HepG2 (cell line): ENCODE data around the gene CES1. TPM values are rescaled to one million over a fixed set of nuclear protein-coding genes. Genes with fewer than 3 reads are reported as not detected.
A peak's percentile ranks its signal among the peaks of the same experiment; 100 is the strongest.

Experiments
- BHLHE40 ChIP-seq: IDR thresholded peaks from 2 replicates; pipeline ENCODE4 v1.6.1; 2011; ENCODE audit warnings: low read length, improper control_type of control experiment
- CENPT ChIP-seq: sonication (generic); formaldehyde crosslinking; IDR thresholded peaks from 2 replicates; pipeline ENCODE4 v1.8.0; 2022; ENCODE audit warnings: low read depth, mild to moderate bottlenecking, moderate library complexity, missing genetic modification reagents
- ELF1 ChIP-seq: sonication (generic); formaldehyde crosslinking; IDR thresholded peaks from 2 replicates; pipeline ENCODE4 v1.4.0; 2020; ENCODE audit warnings: missing genetic modification reagents
- ERF ChIP-seq: IDR thresholded peaks from 2 replicates; pipeline ENCODE4 v1.6.1; 2018; ENCODE audit warnings: missing biosample characterization, missing genetic modification reagents
- KLF13 ChIP-seq: sonication (generic); formaldehyde crosslinking; IDR thresholded peaks from 2 replicates; pipeline ENCODE4 v1.4.0; 2020; ENCODE audit warnings: mild to moderate bottlenecking, missing genetic modification reagents
- KLF9 ChIP-seq: IDR thresholded peaks from 2 replicates; pipeline ENCODE4 v1.6.1; 2016; ENCODE audit warnings: low read depth
- MED8 ChIP-seq: sonication (generic); formaldehyde crosslinking; IDR thresholded peaks from 2 replicates; pipeline ENCODE4 v1.8.1; 2023; ENCODE audit warnings: mild to moderate bottlenecking, missing genetic modification reagents; ENCODE audit not compliant: insufficient replicate concordance
- NFAT5 ChIP-seq: sonication (generic); formaldehyde crosslinking; IDR thresholded peaks from 2 replicates; pipeline ENCODE4 v1.4.0; 2020; ENCODE audit warnings: missing genetic modification reagents
- RBFOX2 ChIP-seq: fragments of 200-400 bp; formaldehyde crosslinking; IDR thresholded peaks from 2 replicates; pipeline ENCODE4 v1.6.1; 2017; ENCODE audit warnings: low read depth, mild to moderate bottlenecking, low read length
- RFX3 ChIP-seq: IDR thresholded peaks from 2 replicates; pipeline ENCODE4 v1.6.1; 2016; ENCODE audit warnings: missing biosample characterization, missing genetic modification reagents
- SIX4 ChIP-seq: sonication (generic); formaldehyde crosslinking; IDR thresholded peaks from 2 replicates; pipeline ENCODE4 v1.4.0; 2020; ENCODE audit warnings: missing genetic modification reagents
- SP1 ChIP-seq, 2 experiments: fragments of 450-650 bp in 1 of 2; sonication (generic) in 1 of 2; formaldehyde crosslinking in 1 of 2; IDR thresholded peaks; 2 replicates each; pipeline versions ENCODE4 v1.4.0 to v1.6.1; 2016 to 2020; ENCODE audit warnings: missing genetic modification reagents in 1 of 2
- THAP8 ChIP-seq: sonication (generic); formaldehyde crosslinking; IDR thresholded peaks from 2 replicates; pipeline ENCODE4 v1.5.1; 2020; ENCODE audit warnings: missing genetic modification reagents, mild to moderate bottlenecking, borderline replicate concordance
- ZNF205 ChIP-seq: IDR thresholded peaks from 2 replicates; pipeline ENCODE4 v1.6.1; 2018; ENCODE audit warnings: missing biosample characterization, missing genetic modification reagents
- ZNF496 ChIP-seq: sonication (generic); formaldehyde crosslinking; IDR thresholded peaks from 2 replicates; pipeline ENCODE4 v1.8.1; 2023; ENCODE audit warnings: mild to moderate bottlenecking, moderate library complexity, missing genetic modification reagents; ENCODE audit not compliant: insufficient replicate concordance
- ZNF749 ChIP-seq: sonication (generic); formaldehyde crosslinking; IDR thresholded peaks from 2 replicates; pipeline ENCODE4 v1.8.0; 2022; ENCODE audit warnings: mild to moderate bottlenecking, missing genetic modification reagents, moderate library complexity, borderline replicate concordance
- polyA plus RNA-seq, 8 experiments: library from polyadenylated mRNA; depleted of rRNA in 3 of 8; stranded (reverse) in 7 of 8; unstranded in 1 of 8; fragments of >200 nt; fragmentation: Illumina TruSeq in 4 of 8; extraction: Trizol in 4 of 8; gene quantifications; 2 replicates each; pipeline versions ENCODE4 v1.2.1 to v1.2.3, GENCODE V29; 2011 to 2016; ENCODE audit warnings: low read depth in 4 of 8, missing spikeins in 1 of 8, mixed read lengths in 1 of 8; ENCODE audit not compliant: insufficient read depth in 1 of 8
- total RNA-seq, 5 experiments: library from RNA; depleted of rRNA; stranded (reverse); fragments of >200 nt; fragmentation: Illumina TruSeq; extraction: Trizol; gene quantifications; 2 replicates each; pipeline ENCODE4 v1.2.3, GENCODE V29; 2016; ENCODE audit warnings: low read depth in 1 of 5
- TF ChIP-seq, protein P1 (sequence below): sonication (generic); formaldehyde crosslinking; IDR thresholded peaks from 2 replicates; pipeline ENCODE4 v1.4.0; 2020; ENCODE audit warnings: missing genetic modification reagents, mild to moderate bottlenecking, borderline replicate concordance
- TF ChIP-seq, protein P2 (sequence below): sonication (generic); formaldehyde crosslinking; IDR thresholded peaks from 2 replicates; pipeline ENCODE4 v1.8.1; 2023; ENCODE audit warnings: missing genetic modification reagents, inconsistent platforms, borderline replicate concordance

The CES1 gene
- total and polyA plus RNA-seq, 2 of the 13 experiments (the other 11 are each of a cell fraction or from before 2014, with no cell fraction given) = 136 to 198 TPM

GRCh38 chr16:55832773-55833691 is at the start of gene CES1 (continued):
- TF ChIP-seq, protein P1, sequence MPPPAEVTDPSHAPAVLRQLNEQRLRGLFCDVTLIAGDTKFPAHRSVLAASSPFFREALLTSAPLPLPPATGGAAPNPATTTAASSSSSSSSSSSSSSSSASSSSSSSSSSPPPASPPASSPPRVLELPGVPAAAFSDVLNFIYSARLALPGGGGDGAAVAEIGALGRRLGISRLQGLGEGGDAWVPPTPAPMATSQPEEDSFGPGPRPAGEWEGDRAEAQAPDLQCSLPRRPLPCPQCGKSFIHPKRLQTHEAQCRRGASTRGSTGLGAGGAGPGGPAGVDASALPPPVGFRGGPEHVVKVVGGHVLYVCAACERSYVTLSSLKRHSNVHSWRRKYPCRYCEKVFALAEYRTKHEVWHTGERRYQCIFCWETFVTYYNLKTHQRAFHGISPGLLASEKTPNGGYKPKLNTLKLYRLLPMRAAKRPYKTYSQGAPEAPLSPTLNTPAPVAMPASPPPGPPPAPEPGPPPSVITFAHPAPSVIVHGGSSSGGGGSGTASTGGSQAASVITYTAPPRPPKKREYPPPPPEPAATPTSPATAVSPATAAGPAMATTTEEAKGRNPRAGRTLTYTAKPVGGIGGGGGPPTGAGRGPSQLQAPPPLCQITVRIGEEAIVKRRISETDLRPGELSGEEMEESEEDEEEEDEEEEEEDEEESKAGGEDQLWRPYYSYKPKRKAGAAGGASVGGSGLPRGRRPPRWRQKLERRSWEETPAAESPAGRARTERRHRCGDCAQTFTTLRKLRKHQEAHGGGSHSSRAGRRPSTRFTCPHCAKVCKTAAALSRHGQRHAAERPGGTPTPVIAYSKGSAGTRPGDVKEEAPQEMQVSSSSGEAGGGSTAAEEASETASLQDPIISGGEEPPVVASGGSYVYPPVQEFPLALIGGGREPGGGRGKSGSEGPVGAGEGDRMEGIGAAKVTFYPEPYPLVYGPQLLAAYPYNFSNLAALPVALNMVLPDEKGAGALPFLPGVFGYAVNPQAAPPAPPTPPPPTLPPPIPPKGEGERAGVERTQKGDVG (CRISPR knock-in tag) = no peak
- no peak for TF ChIP-seq KLF13
- TF ChIP-seq SIX4 (CRISPR knock-in tag) = 0 out of 2 replicates have a peak, but pooled peaks have one; percentile 28
- TF ChIP-seq RFX3 (CRISPR knock-in tag) = no peak
- peak; percentile 31 for TF ChIP-seq MED8 (CRISPR knock-in tag)
- peak; percentile 86; the same call in 1 of the 2 replicates for TF ChIP-seq KLF9 (CRISPR knock-in tag)
- TF ChIP-seq RBFOX2 = peak; percentile 47; the same call in 1 of the 2 replicates
- 0 out of 2 replicates have a peak, but pooled peaks have one; percentile 53 for TF ChIP-seq ZNF205
- TF ChIP-seq SP1 (IDR thresholded peaks at IDR 0.05) = no peak
- TF ChIP-seq SP1 (CRISPR knock-in tag; IDR thresholded peaks at IDR 0.05) = peak; percentile 72
- TF ChIP-seq NFAT5 (CRISPR knock-in tag) = no peak
- TF ChIP-seq ZNF749 = no peak
- TF ChIP-seq BHLHE40 = no peak
- TF ChIP-seq ELF1 (CRISPR knock-in tag) = no peak; the same call in 1 of the 2 replicates
- TF ChIP-seq, protein P2, sequence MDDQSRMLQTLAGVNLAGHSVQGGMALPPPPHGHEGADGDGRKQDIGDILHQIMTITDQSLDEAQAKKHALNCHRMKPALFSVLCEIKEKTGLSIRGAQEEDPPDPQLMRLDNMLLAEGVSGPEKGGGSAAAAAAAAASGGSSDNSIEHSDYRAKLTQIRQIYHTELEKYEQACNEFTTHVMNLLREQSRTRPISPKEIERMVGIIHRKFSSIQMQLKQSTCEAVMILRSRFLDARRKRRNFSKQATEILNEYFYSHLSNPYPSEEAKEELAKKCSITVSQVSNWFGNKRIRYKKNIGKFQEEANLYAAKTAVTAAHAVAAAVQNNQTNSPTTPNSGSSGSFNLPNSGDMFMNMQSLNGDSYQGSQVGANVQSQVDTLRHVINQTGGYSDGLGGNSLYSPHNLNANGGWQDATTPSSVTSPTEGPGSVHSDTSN = no peak
- TF ChIP-seq CENPT (CRISPR knock-in tag) = no peak
- no peak; the same call in 1 of the 2 replicates for TF ChIP-seq ERF
- peak; percentile 82; the same call in 1 of the 2 replicates for TF ChIP-seq THAP8 (CRISPR knock-in tag)
- TF ChIP-seq ZNF496 (CRISPR knock-in tag) = no peak
